ENCODE data around the gene TAF11. TPM values are rescaled to one million over a fixed set of nuclear protein-coding genes. Genes with fewer than 3 reads are reported as not detected.
"Not testable (repeated sequence)": the region's sequence is repeated elsewhere in the genome, so short reads cannot be mapped to it uniquely, and the experiment has no call there.

TAF11 gene
- total RNA-seq, 1 donor from 2014 or later = 18.1 TPM

DNA sequence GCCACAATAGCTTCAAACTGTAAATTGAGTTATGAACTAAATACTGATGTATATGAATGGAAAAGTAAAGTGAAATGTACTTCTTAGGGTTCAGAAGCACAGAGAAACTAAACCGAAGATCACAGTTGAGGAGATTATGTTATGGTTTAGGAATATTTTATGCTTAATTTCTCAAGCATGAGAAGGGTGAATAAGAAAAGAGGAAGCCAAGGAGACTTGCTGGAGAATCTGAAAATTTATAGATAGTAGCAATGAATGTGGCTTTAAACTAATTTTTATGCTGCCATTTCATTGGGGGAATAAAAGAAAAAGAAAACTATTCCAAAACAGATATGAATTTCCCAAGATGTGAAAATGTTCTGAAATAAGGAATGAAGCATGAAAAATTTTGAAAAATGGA is 6.9 kb upstream of the TAF11 start:
- Histone ChIP-seq H3K4me3 (no peak overlapping the region), H3K27me3 (ENCODE audit: low read depth) (no peaks in the 10 kb centered on the region), H3K9me3 (replicated peaks) (no peaks in the 10 kb centered on the region), H3K4me1 (peaks cover 62% of the 10 kb centered on the region), H3K27ac (replicated peaks) (no peak overlapping the region), H3K36me3 (no peaks in the 10 kb centered on the region)
- TF ChIP-seq, protein P1, sequence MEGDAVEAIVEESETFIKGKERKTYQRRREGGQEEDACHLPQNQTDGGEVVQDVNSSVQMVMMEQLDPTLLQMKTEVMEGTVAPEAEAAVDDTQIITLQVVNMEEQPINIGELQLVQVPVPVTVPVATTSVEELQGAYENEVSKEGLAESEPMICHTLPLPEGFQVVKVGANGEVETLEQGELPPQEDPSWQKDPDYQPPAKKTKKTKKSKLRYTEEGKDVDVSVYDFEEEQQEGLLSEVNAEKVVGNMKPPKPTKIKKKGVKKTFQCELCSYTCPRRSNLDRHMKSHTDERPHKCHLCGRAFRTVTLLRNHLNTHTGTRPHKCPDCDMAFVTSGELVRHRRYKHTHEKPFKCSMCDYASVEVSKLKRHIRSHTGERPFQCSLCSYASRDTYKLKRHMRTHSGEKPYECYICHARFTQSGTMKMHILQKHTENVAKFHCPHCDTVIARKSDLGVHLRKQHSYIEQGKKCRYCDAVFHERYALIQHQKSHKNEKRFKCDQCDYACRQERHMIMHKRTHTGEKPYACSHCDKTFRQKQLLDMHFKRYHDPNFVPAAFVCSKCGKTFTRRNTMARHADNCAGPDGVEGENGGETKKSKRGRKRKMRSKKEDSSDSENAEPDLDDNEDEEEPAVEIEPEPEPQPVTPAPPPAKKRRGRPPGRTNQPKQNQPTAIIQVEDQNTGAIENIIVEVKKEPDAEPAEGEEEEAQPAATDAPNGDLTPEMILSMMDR (IDR thresholded peaks at IDR 0.05; ENCODE audit: borderline replicate concordance) = no peak
- intact Hi-C loops (cut with micrococcal nuclease) = loop anchor here (5.0 kb wide), 1 partner anchor 73 kb away; no protein-coding TSS in a partner anchor
- DNase-seq = no peak

DNA sequence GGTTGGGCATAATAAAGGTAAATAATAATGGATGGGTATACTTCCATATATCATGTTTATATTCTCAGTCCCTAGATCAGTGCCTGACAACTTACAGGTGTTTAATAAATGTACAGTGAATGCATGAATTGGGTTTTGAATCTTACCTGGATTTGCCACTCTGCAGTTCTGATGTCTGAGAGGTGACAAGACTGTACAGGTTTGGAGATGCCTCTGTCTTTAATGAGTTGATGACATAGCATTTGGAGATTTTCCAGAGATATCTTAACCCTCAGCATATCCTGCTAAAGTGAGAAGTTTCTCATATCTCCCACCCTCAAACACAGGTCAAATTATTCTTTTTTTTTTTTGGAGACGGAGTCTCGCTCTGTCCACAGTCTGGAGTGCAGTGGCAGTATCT is 3.5 kb upstream of the TAF11 start:
- Histone ChIP-seq H3K4me1 (peaks cover 64% of the 10 kb centered on the region), H3K27ac (replicated peaks) (peak overlapping the region; percentile 92), H3K27me3 (ENCODE audit: low read depth) (no peaks in the 10 kb centered on the region), H3K4me3 (peak overlapping the region; percentile 85), H3K36me3 (no peaks in the 10 kb centered on the region), H3K9me3 (replicated peaks) (no peaks in the 10 kb centered on the region)
- DNase-seq = no peak
- TF ChIP-seq, protein P1 (IDR thresholded peaks at IDR 0.05; ENCODE audit: borderline replicate concordance) = no peak
- intact Hi-C loops (cut with micrococcal nuclease) = loop anchor here (5.0 kb wide), 1 partner anchor 76 kb away; no protein-coding TSS in a partner anchor

DNA sequence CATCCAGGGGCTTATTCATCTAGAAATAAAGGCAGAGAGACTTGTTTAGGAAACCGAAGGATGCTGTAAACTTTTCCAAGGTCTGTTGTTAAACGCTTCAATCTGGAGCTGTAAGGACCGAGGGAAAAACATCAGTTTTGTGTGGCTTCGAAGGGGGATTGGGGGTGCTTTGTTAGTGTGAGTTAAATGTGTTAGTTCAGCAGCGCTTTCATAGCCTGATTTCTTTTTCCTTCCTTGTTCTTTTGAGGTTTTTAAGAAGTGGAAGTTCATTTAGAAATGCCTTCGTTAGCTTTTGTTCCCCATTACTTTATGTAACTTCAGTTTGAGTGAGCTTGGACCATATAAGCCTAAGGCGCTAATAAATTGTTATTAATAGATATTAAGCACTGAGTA is 2.7 kb upstream of the TAF11 start:
- DNase-seq = no peak
- peaks cover 66% of the 10 kb centered on the region for H3K4me1 ChIP-seq
- H3K27ac ChIP-seq (replicated peaks) = peak overlapping the region; percentile 92
- TF ChIP-seq, protein P1 (IDR thresholded peaks at IDR 0.05; ENCODE audit: borderline replicate concordance) = no peak
- intact Hi-C loops (cut with micrococcal nuclease) = loop anchor here (5.0 kb wide), 1 partner anchor 77 kb away; no protein-coding TSS in a partner anchor
- no peaks in the 10 kb centered on the region for H3K9me3 ChIP-seq (replicated peaks)
- peak overlapping the region; percentile 85 for H3K4me3 ChIP-seq
- H3K36me3 ChIP-seq = no peaks in the 10 kb centered on the region
- H3K27me3 ChIP-seq (ENCODE audit: low read depth) = no peaks in the 10 kb centered on the region

DNA sequence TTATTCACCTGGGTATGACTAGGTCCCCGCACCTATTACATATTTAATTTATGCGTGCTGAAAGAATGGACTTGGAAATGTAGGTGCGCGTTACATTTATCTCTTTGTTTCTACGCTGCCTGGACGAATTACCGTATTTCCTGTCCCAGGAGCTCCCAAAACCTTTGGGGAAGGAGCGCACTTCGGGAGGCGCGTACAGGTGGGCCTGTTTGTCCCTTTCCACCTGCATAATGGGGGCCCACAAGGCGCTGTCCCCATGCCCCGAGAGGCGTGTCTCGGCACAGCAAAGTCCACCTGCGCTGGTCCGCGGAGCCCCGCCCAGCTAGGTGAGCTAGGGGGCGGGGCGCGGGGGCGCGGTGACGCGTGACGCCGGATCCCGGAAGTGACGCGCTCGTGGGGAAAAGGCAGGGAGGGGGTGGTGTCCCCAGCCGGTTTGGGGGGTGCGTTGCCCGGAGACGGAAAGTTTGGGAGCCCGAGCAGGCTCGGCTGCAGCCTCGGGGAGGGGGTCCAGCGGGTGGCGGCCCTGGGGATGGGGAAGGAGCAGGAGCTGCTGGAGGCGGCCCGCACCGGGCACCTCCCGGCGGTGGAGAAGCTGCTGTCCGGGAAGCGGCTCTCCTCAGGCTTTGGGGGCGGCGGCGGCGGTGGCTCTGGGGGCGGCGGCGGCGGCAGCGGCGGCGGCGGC is 1.2 kb upstream of the TAF11 start, which contains the start of gene ANKS1A:
ANKS1A (plus strand) TSS at position 382 of the 682 bp plus-strand sequence; CDS start at position 530, 148 bp downstream.
- TF ChIP-seq, protein P1 (IDR thresholded peaks at IDR 0.05; ENCODE audit: borderline replicate concordance) = no peak
- peak; percentile 84 for DNase-seq
- peaks cover 4% of the 10 kb centered on the region for H3K9me3 ChIP-seq (replicated peaks)
- peak within 1 kb of the TSS; percentile 85 for H3K4me3 ChIP-seq
- no peaks in the 10 kb centered on the region for H3K27me3 ChIP-seq (ENCODE audit: low read depth)
- peaks cover 69% of the 10 kb centered on the region for H3K4me1 ChIP-seq
- H3K27ac ChIP-seq (replicated peaks) = peak within 1 kb of the TSS; percentile 92
- intact Hi-C loops (cut with micrococcal nuclease) = no loop called here
- H3K36me3 ChIP-seq = peaks cover 6% of the 10 kb centered on the region

DNA sequence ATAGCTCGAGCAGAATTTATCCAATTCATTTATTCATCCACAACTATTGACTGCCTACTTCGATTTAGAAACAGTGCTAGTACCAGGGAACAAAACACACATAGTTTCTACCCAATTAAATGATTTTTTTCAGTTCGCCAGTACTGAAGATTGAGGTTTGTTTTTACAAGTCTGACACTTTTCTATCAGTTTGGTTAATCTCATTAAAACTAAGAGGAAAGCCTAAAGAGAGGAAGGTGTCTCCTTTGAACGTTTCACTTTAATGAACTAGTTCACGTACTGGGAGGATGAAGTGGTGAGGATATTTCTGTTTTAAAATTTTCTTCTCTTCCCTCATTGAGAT is 643 bp upstream of the TAF11 start:
- peaks cover 11% of the 10 kb centered on the region for H3K36me3 ChIP-seq
- no peak for DNase-seq
- TF ChIP-seq, protein P1 (IDR thresholded peaks at IDR 0.05; ENCODE audit: borderline replicate concordance) = no peak
- H3K4me3 ChIP-seq = peak overlapping the region; percentile 85
- H3K27ac ChIP-seq (replicated peaks) = peak overlapping the region; percentile 92
- no peaks in the 10 kb centered on the region for H3K27me3 ChIP-seq (ENCODE audit: low read depth)
- intact Hi-C loops (cut with micrococcal nuclease) = no loop called here
- peaks cover 4% of the 10 kb centered on the region for H3K9me3 ChIP-seq (replicated peaks)
- H3K4me1 ChIP-seq = peaks cover 69% of the 10 kb centered on the region

DNA sequence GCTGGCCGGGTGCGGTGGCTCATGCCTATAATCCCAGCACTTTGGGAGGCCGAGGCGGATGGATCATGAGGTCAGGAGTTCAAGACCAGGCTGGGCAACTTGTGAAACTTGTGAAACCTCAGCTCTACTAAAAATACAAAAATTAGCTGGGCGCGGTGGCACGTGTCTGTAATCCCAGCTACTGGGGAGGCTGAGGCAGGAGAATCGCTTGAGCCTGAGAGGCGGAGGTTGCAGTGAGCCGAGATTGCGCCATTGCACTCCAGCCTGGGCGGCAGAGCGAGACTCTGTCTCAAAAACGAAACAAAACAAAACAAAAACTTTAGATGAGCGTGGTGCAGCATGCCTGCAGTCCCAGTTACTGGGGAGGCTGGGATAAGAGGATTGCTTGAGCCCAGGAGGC is 2.0 kb downstream of the TAF11 start:
- intact Hi-C loops (cut with micrococcal nuclease) = not testable (repeated sequence)

More for the DNA sequence above, 2.0 kb downstream of the TAF11 start:
- Histone ChIP-seq H3K4me1 (peaks cover 48% of the 10 kb centered on the region), H3K36me3 (peaks cover 33% of the 10 kb centered on the region)
- not testable (repeated sequence) for DNase-seq; H3K27ac ChIP-seq (replicated peaks); H3K27me3 ChIP-seq (ENCODE audit: low read depth); H3K9me3 ChIP-seq (replicated peaks); H3K4me3 ChIP-seq

Data from left ventricle myocardium inferior (tissue), 1 donor.